NB4 (cell line): ENCODE measurements around the gene ASGR2.

Experiments
- DNase-seq: peaks from one replicate; pipeline ENCODE4 v3.0.0; 2010; ENCODE audit warnings: low read depth
- H3K4me3 ChIP-seq: one replicate; pipeline ENCODE4 v1.5.1; 2011; ENCODE audit warnings: mild to moderate bottlenecking, low read depth, low read length, moderate library complexity
- MYC ChIP-seq: IDR thresholded peaks from 2 replicates; pipeline ENCODE4 v1.6.1; 2011; ENCODE audit warnings: low read depth, low read length
- POLR2A ChIP-seq: IDR thresholded peaks from 2 replicates; pipeline ENCODE4 v1.6.1; 2011; ENCODE audit warnings: mild to moderate bottlenecking; ENCODE audit not compliant: insufficient read length; ENCODE audit errors: extremely low read depth
- TF ChIP-seq, protein P1 (sequence below): IDR thresholded peaks from 2 replicates; pipeline ENCODE4 v1.6.1; 2011; ENCODE audit warnings: low read depth, low read length
- TF ChIP-seq, protein P2 (sequence below): IDR thresholded peaks from one replicate; pipeline ENCODE4 v1.5.1; 2012; ENCODE audit warnings: low read depth, low read length

Gene ASGR2

DNA sequence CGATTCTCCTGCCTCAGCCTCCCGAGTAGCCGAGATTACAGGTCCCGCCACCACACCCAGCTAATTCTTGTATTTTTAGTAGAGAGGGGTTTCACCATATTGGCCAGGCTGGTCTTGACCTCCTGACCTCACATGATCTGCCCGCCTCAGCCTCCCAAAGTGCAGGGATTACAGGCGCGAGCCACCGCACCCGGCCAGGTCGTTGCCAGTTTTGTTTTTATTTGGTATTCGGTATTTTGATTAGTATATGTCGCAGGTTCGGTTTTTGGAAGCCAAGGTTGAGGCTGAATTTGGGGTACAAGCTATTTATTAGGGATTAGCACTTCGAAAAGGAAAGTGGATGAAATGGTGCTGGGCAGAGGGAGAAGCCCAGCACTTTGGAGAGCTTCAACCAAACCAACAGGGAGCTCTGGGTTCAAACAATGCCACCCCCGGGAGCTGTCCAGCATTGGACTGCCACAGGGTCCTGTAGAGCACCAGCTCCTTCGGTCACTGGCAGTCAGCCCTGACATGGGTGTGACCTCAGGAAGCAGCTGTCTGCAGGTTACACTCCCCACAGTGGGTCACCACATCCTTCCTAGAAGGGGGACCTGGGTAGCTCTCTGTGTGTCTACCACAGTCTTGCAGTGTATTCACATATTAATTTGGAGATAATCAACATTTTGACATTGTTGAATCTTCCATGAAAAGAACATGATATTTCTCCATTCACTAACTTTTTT, 33.1 kb downstream of the ASGR2 start:
- TF ChIP-seq, protein P1, sequence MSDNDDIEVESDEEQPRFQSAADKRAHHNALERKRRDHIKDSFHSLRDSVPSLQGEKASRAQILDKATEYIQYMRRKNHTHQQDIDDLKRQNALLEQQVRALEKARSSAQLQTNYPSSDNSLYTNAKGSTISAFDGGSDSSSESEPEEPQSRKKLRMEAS, result peak; percentile 39; the same call in 1 of the 2 replicates
- no peak for TF ChIP-seq POLR2A
- peak; percentile 81 for DNase-seq
- no peak overlapping the region for H3K4me3 ChIP-seq

DNA sequence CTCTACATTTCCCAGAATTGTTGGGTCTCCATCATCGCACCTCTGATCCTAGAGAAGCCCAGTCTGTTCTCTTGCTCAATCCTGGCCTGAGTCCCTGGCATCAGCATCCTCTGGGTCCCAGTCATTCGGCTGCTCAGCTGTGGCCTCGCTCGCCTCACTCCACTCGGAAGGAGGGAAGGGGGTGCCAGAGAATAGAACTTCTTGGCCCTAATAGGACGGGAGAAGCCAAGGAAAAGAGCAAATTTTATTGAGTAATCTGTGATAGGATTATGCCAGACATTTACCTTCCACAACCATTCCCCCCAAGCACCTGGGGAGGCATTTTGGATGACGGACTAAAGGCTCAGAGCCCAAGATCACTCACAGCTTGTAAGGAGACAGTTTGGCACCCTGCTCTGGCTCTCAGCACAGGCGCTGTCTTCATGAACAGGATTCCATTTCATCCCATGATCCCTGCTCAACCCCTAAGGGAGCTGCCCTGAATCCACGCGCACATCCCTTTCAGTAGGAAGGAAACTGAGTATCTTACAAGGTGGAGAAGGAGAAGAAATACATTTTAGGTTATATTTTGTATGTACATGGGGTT, 34.1 kb downstream of the ASGR2 start:
- DNase-seq, result no peak
- H3K4me3 ChIP-seq, result no peak overlapping the region
- TF ChIP-seq POLR2A (no peak), MYC (no peak)
- TF ChIP-seq, protein P2, sequence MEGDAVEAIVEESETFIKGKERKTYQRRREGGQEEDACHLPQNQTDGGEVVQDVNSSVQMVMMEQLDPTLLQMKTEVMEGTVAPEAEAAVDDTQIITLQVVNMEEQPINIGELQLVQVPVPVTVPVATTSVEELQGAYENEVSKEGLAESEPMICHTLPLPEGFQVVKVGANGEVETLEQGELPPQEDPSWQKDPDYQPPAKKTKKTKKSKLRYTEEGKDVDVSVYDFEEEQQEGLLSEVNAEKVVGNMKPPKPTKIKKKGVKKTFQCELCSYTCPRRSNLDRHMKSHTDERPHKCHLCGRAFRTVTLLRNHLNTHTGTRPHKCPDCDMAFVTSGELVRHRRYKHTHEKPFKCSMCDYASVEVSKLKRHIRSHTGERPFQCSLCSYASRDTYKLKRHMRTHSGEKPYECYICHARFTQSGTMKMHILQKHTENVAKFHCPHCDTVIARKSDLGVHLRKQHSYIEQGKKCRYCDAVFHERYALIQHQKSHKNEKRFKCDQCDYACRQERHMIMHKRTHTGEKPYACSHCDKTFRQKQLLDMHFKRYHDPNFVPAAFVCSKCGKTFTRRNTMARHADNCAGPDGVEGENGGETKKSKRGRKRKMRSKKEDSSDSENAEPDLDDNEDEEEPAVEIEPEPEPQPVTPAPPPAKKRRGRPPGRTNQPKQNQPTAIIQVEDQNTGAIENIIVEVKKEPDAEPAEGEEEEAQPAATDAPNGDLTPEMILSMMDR, result no peak
- TF ChIP-seq, protein P1, result no peak

DNA sequence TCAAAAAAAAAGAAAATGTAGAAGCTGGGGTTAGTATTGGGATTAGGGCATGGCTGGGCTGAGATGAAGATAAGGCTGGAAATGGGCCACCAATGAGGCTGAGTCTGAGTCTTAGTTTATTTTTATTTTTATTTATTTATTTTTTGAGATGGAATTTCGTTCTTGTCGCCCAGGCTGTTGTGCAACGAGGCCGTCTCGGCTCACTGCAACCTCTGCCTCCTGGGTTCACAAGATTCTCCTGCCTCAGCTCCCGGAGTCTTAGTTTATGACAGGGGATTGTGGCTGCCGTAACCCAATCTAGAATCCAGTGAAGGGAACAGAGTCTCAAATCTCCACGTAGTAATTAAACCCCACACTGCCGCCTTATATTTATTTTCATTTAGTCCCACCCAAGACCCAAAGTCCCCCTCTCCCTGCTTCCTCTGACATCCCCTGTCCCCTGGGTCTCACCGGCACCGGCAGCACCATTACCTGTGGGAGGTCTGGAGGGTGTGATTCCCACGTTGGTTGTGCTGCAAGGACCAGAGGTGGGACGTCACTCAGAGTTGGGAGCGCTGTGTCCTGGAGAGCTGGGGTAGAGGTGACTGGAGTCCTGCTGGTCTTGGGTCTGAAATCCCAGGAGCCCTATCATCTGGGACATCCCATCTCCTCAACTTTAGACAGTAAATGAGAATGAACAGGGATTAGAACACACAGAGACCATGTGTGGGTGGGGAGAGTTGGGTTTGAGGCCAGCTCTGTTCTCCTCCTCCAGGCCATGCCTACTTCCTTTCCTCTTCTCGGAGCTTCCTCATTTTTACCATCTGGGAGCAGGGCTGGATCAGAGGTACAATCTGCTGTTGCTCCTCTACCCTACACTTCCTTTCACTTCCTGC, 34.8 kb downstream of the ASGR2 start, which contains the start of gene CLEC10A:
CLEC10A (minus strand) TSS at position 671 of the 875 bp plus-strand sequence. CDS start 1,439 bp downstream, outside the sequence.
- no peak within 1 kb of the TSS for H3K4me3 ChIP-seq
- TF ChIP-seq POLR2A, result no peak
- DNase-seq, result peak; percentile 68

DNA sequence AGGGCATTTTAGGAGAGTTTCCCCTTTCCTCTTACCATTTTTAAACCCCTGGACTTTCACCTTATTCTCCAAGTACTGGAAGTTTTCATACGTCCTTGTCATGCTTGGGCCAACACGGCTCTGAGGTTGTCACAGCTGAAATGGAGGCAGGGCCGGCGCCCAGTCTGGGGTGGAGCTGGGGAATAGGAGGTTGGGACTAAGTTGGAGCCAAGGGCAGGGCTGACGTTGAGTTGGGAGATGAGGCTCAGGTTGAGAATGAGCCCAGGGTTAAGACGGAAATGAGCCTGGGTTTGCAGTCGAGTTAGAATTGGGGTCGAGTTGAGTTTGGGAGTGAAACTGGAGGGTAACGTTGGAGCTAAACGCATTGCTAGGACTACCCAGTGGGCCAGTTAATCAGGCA, 35.9 kb downstream of the ASGR2 start:
- TF ChIP-seq, protein P1, result no peak
- no peak for TF ChIP-seq POLR2A
- no peak for TF ChIP-seq MYC
- TF ChIP-seq, protein P2, result no peak
- DNase-seq, result no peak
- H3K4me3 ChIP-seq, result no peak overlapping the region

DNA sequence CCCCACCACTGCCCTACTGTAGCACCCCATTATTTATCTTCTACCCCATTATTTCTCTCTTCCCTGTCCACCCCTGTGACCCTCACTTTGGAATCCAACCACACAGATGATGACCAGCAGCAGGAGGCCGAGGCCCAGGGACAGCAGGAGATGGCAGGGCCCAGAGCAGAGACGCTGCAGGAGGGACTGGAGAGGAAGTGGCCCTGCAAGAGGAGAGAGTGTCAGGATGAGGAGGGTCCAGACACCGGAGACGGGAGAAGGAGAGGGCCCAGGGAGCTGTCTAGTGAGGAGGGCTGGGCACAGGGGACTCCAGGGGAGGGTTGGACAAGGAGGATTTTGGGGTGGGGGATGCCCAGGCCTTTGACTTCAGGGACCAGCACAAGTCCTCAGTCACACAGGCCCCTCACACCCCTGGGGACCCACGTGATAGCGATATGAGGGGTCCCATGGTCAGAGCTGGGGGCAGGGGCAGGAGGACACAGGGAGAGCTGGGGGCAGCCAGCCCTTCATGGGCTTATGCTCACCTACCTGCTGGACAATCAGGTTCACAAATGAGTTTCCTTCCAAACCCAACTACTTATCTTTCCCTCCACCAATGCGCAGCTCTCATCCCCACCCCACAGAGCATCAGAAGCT, 36.6 kb downstream of the ASGR2 start:
- DNase-seq, result no peak
- no peak for TF ChIP-seq POLR2A
- TF ChIP-seq, protein P1, result no peak
- no peak for TF ChIP-seq MYC
- TF ChIP-seq, protein P2, result no peak
- no peak overlapping the region for H3K4me3 ChIP-seq

DNA sequence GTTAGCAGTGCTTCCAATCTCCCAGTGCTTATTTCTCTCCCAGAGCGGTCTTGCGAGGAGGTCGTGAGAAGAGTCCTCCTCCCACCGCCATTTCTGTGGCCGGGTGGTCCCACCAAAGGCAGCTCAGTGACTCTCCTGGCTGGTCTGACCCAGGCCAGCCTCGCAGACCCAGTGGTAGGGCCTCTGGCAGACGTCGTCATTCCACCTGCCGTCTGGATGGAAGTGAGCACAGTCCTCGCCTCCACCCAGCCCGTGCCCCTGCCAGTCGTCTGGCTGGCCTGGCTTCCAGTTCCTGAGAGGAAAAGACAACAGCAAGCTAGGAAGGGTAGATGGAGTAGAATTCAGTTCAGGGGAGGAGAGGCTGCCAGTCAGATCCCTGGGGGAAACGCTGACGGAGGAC, 39.7 kb downstream of the ASGR2 start:
- DNase-seq, result no peak
- no peak overlapping the region for H3K4me3 ChIP-seq
- TF ChIP-seq, protein P2, result no peak
- no peak for TF ChIP-seq MYC
